HepG2 (cell line): ENCODE data around the gene TMEM117. TPM values are rescaled to one million over a fixed set of nuclear protein-coding genes. Genes with fewer than 3 reads are reported as not detected.

Source experiments
- ATAC-seq: fragments of 200-7000 bp; cut with Tn5 transposase; 3 replicates; pipeline ENCODE4 v1.9.1; 2020; ENCODE audit warnings: mild to moderate bottlenecking, moderate library complexity
- BruUV-seq: library from RNA; stranded (reverse); fragments of 400-500 nt; replicated peaks from 2 replicates; lab custom pipeline; 2021; lab: Mats Ljungman, UMichigan
- CTCF ChIA-PET: fragments of 300-600 bp; formaldehyde crosslinking; extraction: SDS; loops from one replicate; lab custom pipeline; 2021; ENCODE audit warnings: low total read pairs, inconsistent platforms, low intra/inter-chr PET ratio; lab: Yijun Ruan, JAX
- POLR2A ChIA-PET: fragments of 350-600 bp; sonication (Branson Sonifier 250); formaldehyde crosslinking; loops from one replicate; lab custom pipeline; 2020; ENCODE audit warnings: antibody characterized with exemption, inconsistent platforms; lab: Yijun Ruan, JAX
- DNase-seq: peaks from one replicate; pipeline ENCODE4 v3.0.0-alpha.2; 2015; ENCODE audit warnings: low spot score
- FAIRE-seq: peaks from 3 replicates; lab custom pipeline; 2011; peaks lifted over from hg19 to GRCh38; lab: Jason Lieb, UNC
- H2AFZ ChIP-seq: one replicate; pipeline ENCODE4 v1.6.1; 2011; ENCODE audit warnings: low read length, inconsistent platforms
- H3K27ac ChIP-seq: fragments of 300-600 bp; 3 replicates; pipeline ENCODE4 v1.8.0; 2011; ENCODE audit warnings: mixed run types, mild to moderate bottlenecking, mixed read lengths, low read length, inconsistent platforms; ENCODE audit not compliant: insufficient read depth; ENCODE audit errors: extremely low read length
- H3K27me3 ChIP-seq, 2 experiments: fragments of 200-600 bp in 1 of 2; 2 replicates in 1 of 2; 3 replicates in 1 of 2; pipeline versions ENCODE4 v1.6.0 to v1.8.0; 2011; ENCODE audit warnings: low read length in 2 of 2, mild to moderate bottlenecking in 2 of 2, moderate library complexity in 2 of 2, inconsistent platforms in 1 of 2; ENCODE audit not compliant: insufficient read depth in 2 of 2, control insufficient read depth in 1 of 2
- H3K36me3 ChIP-seq, 2 experiments: fragments of 200-600 bp in 1 of 2; replicated peaks in 1 of 2; 2 replicates in 1 of 2; 3 replicates in 1 of 2; pipeline versions ENCODE4 v1.5.1 to v1.8.0; 2011; ENCODE audit warnings: low read length in 2 of 2, inconsistent platforms in 1 of 2; ENCODE audit not compliant: insufficient read depth in 2 of 2, control insufficient read depth in 1 of 2
- H3K4me1 ChIP-seq: 2 replicates; pipeline ENCODE4 v1.5.1; 2012; ENCODE audit warnings: low read length, inconsistent platforms; ENCODE audit not compliant: insufficient read depth
- H3K4me2 ChIP-seq: 2 replicates; pipeline ENCODE4 v1.6.0; 2011; ENCODE audit warnings: low read depth, low read length, inconsistent platforms
- H3K4me3 ChIP-seq, 3 experiments: fragments of 200-600 bp in 1 of 3; sonication (generic), shearing (Covaris generic) in 1 of 3; replicated peaks in 1 of 3; 2 replicates each; pipeline ENCODE4 v1.5.1; 2011 to 2016; ENCODE audit warnings: low read length in 3 of 3, inconsistent platforms in 2 of 3, low read depth in 2 of 3, mild to moderate bottlenecking in 2 of 3, control low read depth in 1 of 3, mixed read lengths in 1 of 3; ENCODE audit not compliant: insufficient read depth in 1 of 3
- H3K79me2 ChIP-seq: one replicate; pipeline ENCODE4 v1.6.1; 2011; ENCODE audit warnings: low read length, inconsistent platforms; ENCODE audit not compliant: insufficient read depth
- H3K9ac ChIP-seq: 2 replicates; pipeline ENCODE4 v1.6.0; 2011; ENCODE audit warnings: mild to moderate bottlenecking, low read depth, low read length, inconsistent platforms; ENCODE audit not compliant: insufficient read depth
- H3K9me3 ChIP-seq: 2 replicates; pipeline ENCODE4 v1.5.1; 2012; ENCODE audit warnings: mild to moderate bottlenecking, low read length
- H4K20me1 ChIP-seq: 2 replicates; pipeline ENCODE4 v1.6.0; 2011; ENCODE audit warnings: inconsistent platforms, mild to moderate bottlenecking, low read length, moderate library complexity; ENCODE audit not compliant: insufficient read depth
- ARNT ChIP-seq: fragments of 450-650 bp; IDR thresholded peaks from 2 replicates; pipeline ENCODE4 v1.6.1; 2017
- ELF4 ChIP-seq: sonication (generic); formaldehyde crosslinking; IDR thresholded peaks from 2 replicates; pipeline ENCODE4 v1.5.0; 2020; ENCODE audit warnings: missing genetic modification reagents, mild to moderate bottlenecking, moderate library complexity, borderline replicate concordance
- FUBP1 ChIP-seq: sonication (generic); formaldehyde crosslinking; IDR thresholded peaks from 2 replicates; pipeline ENCODE4 v1.5.1; 2020; ENCODE audit warnings: missing genetic modification reagents, mild to moderate bottlenecking, borderline replicate concordance
- HNF1B ChIP-seq: sonication (generic); formaldehyde crosslinking; IDR thresholded peaks from 2 replicates; pipeline ENCODE4 v1.5.1; 2020; ENCODE audit warnings: mild to moderate bottlenecking, moderate library complexity, missing genetic modification reagents
- IKZF4 ChIP-seq: sonication (generic); formaldehyde crosslinking; IDR thresholded peaks from 2 replicates; pipeline ENCODE4 v1.5.1; 2020; ENCODE audit warnings: borderline replicate concordance, mild to moderate bottlenecking, low read depth, missing genetic modification reagents; ENCODE audit errors: not compliant biosample characterization
- MYNN ChIP-seq: sonication (generic); formaldehyde crosslinking; IDR thresholded peaks from 2 replicates; pipeline ENCODE4 v1.4.0; 2020; ENCODE audit warnings: mild to moderate bottlenecking, low read depth, missing genetic modification reagents
- PHB2 ChIP-seq: fragments of 450-650 bp; IDR thresholded peaks from 2 replicates; pipeline ENCODE4 v1.6.1; 2018; ENCODE audit not compliant: partially characterized antibody
- SP5 ChIP-seq: IDR thresholded peaks from 2 replicates; pipeline ENCODE4 v1.6.1; 2016; ENCODE audit warnings: low read depth, borderline replicate concordance
- TAF15 ChIP-seq: fragments of 200-400 bp; formaldehyde crosslinking; IDR thresholded peaks from one replicate; pipeline ENCODE4 v1.6.1; 2018; ENCODE audit warnings: mild to moderate bottlenecking, low read depth, low read length; ENCODE audit not compliant: poor library complexity, severe bottlenecking
- ZBTB34 ChIP-seq: sonication (generic); formaldehyde crosslinking; IDR thresholded peaks from 2 replicates; pipeline ENCODE4 v1.8.0; 2022; ENCODE audit warnings: mild to moderate bottlenecking, missing genetic modification reagents
- ZNF101 ChIP-seq: sonication (generic); formaldehyde crosslinking; IDR thresholded peaks from 2 replicates; pipeline ENCODE4 v1.4.0; 2020; ENCODE audit warnings: mild to moderate bottlenecking, low read depth, missing genetic modification reagents, borderline replicate concordance
- ZNF337 ChIP-seq: sonication (generic); formaldehyde crosslinking; IDR thresholded peaks from 2 replicates; pipeline ENCODE4 v1.5.1; 2020; ENCODE audit warnings: missing genetic modification reagents, low read depth, mild to moderate bottlenecking, borderline replicate concordance
- ZNF430 ChIP-seq: sonication (generic); formaldehyde crosslinking; IDR thresholded peaks from 2 replicates; pipeline ENCODE4 v1.9.0; 2021; ENCODE audit warnings: mild to moderate bottlenecking, missing genetic modification reagents
- ZNF740 ChIP-seq: sonication (generic); formaldehyde crosslinking; IDR thresholded peaks from 2 replicates; pipeline ENCODE4 v1.4.0; 2020; ENCODE audit warnings: missing genetic modification reagents
- WGBS: methylation state at CpG from one replicate; pipeline ENCODE4 v1.1.6; 2017; ENCODE audit warnings: low lambda C conversion rate; 5-methylcytosine and 5-hydroxymethylcytosine counted together
- in situ Hi-C: cut with HindIII; loops from 2 replicates; pipeline ENCODE4 v1.10.0; 2017; ENCODE audit warnings: low pct_unique_long_range_greater_than_20kb; ENCODE audit not compliant: extremely low pct_ligation_motif_present
- intact Hi-C: fragments of 100-400 bp; cut with micrococcal nuclease; formaldehyde crosslinking; loops from one replicate; pipeline ENCODE4 v1.10.0; 2022; ENCODE audit not compliant: unreplicated experiment
- polyA plus RNA-seq, 8 experiments: library from polyadenylated mRNA; depleted of rRNA in 3 of 8; stranded (reverse) in 7 of 8; unstranded in 1 of 8; fragments of >200 nt; fragmentation: Illumina TruSeq in 4 of 8; extraction: Trizol in 4 of 8; gene quantifications; 2 replicates each; pipeline versions ENCODE4 v1.2.1 to v1.2.3, GENCODE V29; 2011 to 2016; ENCODE audit warnings: low read depth in 4 of 8, missing spikeins in 1 of 8, mixed read lengths in 1 of 8; ENCODE audit not compliant: insufficient read depth in 1 of 8
- total RNA-seq, 5 experiments: library from RNA; depleted of rRNA; stranded (reverse); fragments of >200 nt; fragmentation: Illumina TruSeq; extraction: Trizol; gene quantifications; 2 replicates each; pipeline ENCODE4 v1.2.3, GENCODE V29; 2016; ENCODE audit warnings: low read depth in 1 of 5

TMEM117 gene
- total and polyA plus RNA-seq, 2 of the 13 experiments (the other 11 are each of a cell fraction or from before 2014, with no cell fraction given), result 2.8 to 8.5 TPM

GRCh38 chr12:44155358-44155757, 319.5 kb downstream of the TMEM117 start:
- no peak for DNase-seq
- H3K4me3 ChIP-seq, result no peak overlapping the region
- no peak for ATAC-seq
- ChIA-PET POLR2A (no interaction called here), CTCF (no interaction called here)
- no peak overlapping the region for H3K27ac ChIP-seq
- no peaks in the 10 kb centered on the region for H3K27me3 ChIP-seq
- H4K20me1 ChIP-seq, result no peaks in the 10 kb centered on the region
- peaks cover 17% of the 10 kb centered on the region for H3K4me1 ChIP-seq
- H3K4me2 ChIP-seq, result no peak overlapping the region
- TF ChIP-seq ZNF101 (CRISPR knock-in tag) (no peak), ZBTB34 (no peak), PHB2 (no peak)
- no peak overlapping the region for H3K9ac ChIP-seq
- no peak for FAIRE-seq
- no peaks in the 10 kb centered on the region for H3K79me2 ChIP-seq
- BruUV-seq, result no TSS peak
- WGBS, result 90% methylated on average over 2 of the region's 2 CpGs
- no peak overlapping the region for H2AFZ ChIP-seq
- no peaks in the 10 kb centered on the region for H3K9me3 ChIP-seq
- H3K36me3 ChIP-seq, result no peaks in the 10 kb centered on the region
- in situ Hi-C loops, result no loop called here
- intact Hi-C loops, result no loop called here

GRCh38 chr12:44157359-44157758, 321.5 kb downstream of the TMEM117 start:
- intact Hi-C loops, result no loop called here
- BruUV-seq, result no TSS peak
- Histone ChIP-seq H3K4me1 (peaks cover 17% of the 10 kb centered on the region), H2AFZ (no peak overlapping the region), H3K27ac (no peak overlapping the region), H3K9me3 (no peaks in the 10 kb centered on the region), H3K4me3 (no peak overlapping the region), H3K27me3 (no peaks in the 10 kb centered on the region), H3K9ac (no peak overlapping the region), H3K36me3 (no peaks in the 10 kb centered on the region), H3K4me2 (no peak overlapping the region), H3K79me2 (no peaks in the 10 kb centered on the region), H4K20me1 (no peaks in the 10 kb centered on the region)
- WGBS, result 81% methylated on average over 2 of the region's 2 CpGs
- no peak for FAIRE-seq
- ChIA-PET CTCF (no interaction called here), POLR2A (no interaction called here)
- no peak for ATAC-seq
- DNase-seq, result no peak
- in situ Hi-C loops, result no loop called here
- TF ChIP-seq ELF4 (CRISPR knock-in tag) (no peak), TAF15 (no peak), ZNF430 (CRISPR knock-in tag) (no peak), FUBP1 (CRISPR knock-in tag) (no peak), SP5 (CRISPR knock-in tag) (no peak), ARNT (no peak), IKZF4 (CRISPR knock-in tag) (no peak), ZNF337 (CRISPR knock-in tag) (no peak), MYNN (CRISPR knock-in tag) (no peak), ZNF740 (CRISPR knock-in tag) (no peak), HNF1B (CRISPR knock-in tag) (no peak)
